K562 (cell line): ENCODE data around the gene PTPRZ1. TPM values are rescaled to one million over a fixed set of nuclear protein-coding genes. Genes with fewer than 3 reads are reported as not detected.

Source experiments
- ATAC-seq: fragments of 200-7000 bp; cut with Tn5 transposase; 3 replicates; pipeline ENCODE4 v1.9.1; 2020; ENCODE audit warnings: moderate library complexity
- BruUV-seq: library from RNA; stranded (reverse); fragments of 400-500 nt; replicated peaks from 2 replicates; lab custom pipeline; 2021; lab: Mats Ljungman, UMichigan
- CTCF ChIA-PET: fragments of 300-600 bp; formaldehyde crosslinking; extraction: SDS; loops from one replicate; lab custom pipeline; 2021; ENCODE audit warnings: low intra/inter-chr PET ratio; lab: Yijun Ruan, JAX
- POLR2A ChIA-PET: fragments of 300-600, 350-650 bp; sonication (Branson Sonifier 250); formaldehyde crosslinking; extraction: SDS; loops from one replicate; lab custom pipeline; 2021; ENCODE audit warnings: antibody characterized with exemption, inconsistent platforms; lab: Yijun Ruan, JAX
- DNase-seq, 4 experiments: peaks; one replicate each; pipeline versions ENCODE4 v3.0.0 to v3.0.0-alpha.2; 2011 to 2018; ENCODE audit warnings: low spot score in 3 of 4, mixed read lengths in 3 of 4; ENCODE audit errors: extremely low read depth in 1 of 4
- FAIRE-seq: peaks from 2 replicates; lab custom pipeline; 2011; peaks lifted over from hg19 to GRCh38; lab: Jason Lieb, UNC
- H2AFZ ChIP-seq: 2 replicates; pipeline ENCODE4 v1.6.0; 2011; ENCODE audit warnings: low read depth, low read length, control low read depth, inconsistent platforms
- H3K27ac ChIP-seq: fragments of 200-600 bp; 3 replicates; pipeline ENCODE4 v1.8.0; 2011; ENCODE audit warnings: low read depth, mild to moderate bottlenecking, control low read depth, inconsistent platforms, low read length, moderate library complexity, mixed read lengths; ENCODE audit errors: extremely low read depth
- H3K27me3 ChIP-seq, 2 experiments: fragments of 300-600 bp in 1 of 2; 2 replicates in 1 of 2; 3 replicates in 1 of 2; pipeline versions ENCODE4 v1.6.0 to v1.8.0; 2011; ENCODE audit warnings: inconsistent platforms in 2 of 2, low read length in 2 of 2, mild to moderate bottlenecking in 1 of 2, mixed read lengths in 1 of 2, moderate library complexity in 1 of 2; ENCODE audit not compliant: control insufficient read depth in 2 of 2, insufficient read depth in 2 of 2
- H3K36me3 ChIP-seq: fragments of 300-600 bp; 3 replicates; pipeline ENCODE4 v1.8.0; 2011; ENCODE audit warnings: mild to moderate bottlenecking, low read length, inconsistent platforms; ENCODE audit not compliant: control insufficient read depth, insufficient read depth
- H3K4me1 ChIP-seq, 2 experiments: fragments of 200-600 bp in 1 of 2; replicated peaks in 1 of 2; 2 replicates in 1 of 2; 3 replicates in 1 of 2; pipeline versions ENCODE4 v1.5.1 to v1.8.0; 2011; ENCODE audit warnings: inconsistent platforms in 2 of 2, low read length in 2 of 2, mild to moderate bottlenecking in 1 of 2, mixed read lengths in 1 of 2, moderate library complexity in 1 of 2; ENCODE audit not compliant: control insufficient read depth in 2 of 2, insufficient read depth in 2 of 2
- H3K4me2 ChIP-seq: 2 replicates; pipeline ENCODE4 v1.6.1; 2011; ENCODE audit warnings: low read length, control low read depth, inconsistent platforms, mixed read lengths; ENCODE audit not compliant: insufficient read depth
- H3K4me3 ChIP-seq: fragments of 200-600 bp; sonication (generic), shearing (Covaris generic); 2 replicates; pipeline ENCODE4 v1.5.1; 2016; ENCODE audit warnings: control low read depth, inconsistent platforms
- H3K79me2 ChIP-seq: fragments of 200-600 bp; 3 replicates; pipeline ENCODE4 v1.8.0; 2011; ENCODE audit warnings: low read length, inconsistent platforms; ENCODE audit not compliant: control insufficient read depth, insufficient read depth
- H3K9ac ChIP-seq, 2 experiments: 2 replicates each; pipeline versions ENCODE4 v1.6.0 to v1.6.1; 2011; ENCODE audit warnings: low read depth in 2 of 2, low read length in 2 of 2, control low read depth in 1 of 2, inconsistent platforms in 1 of 2, mild to moderate bottlenecking in 1 of 2, mixed read lengths in 1 of 2; ENCODE audit not compliant: insufficient read depth in 1 of 2
- H3K9me1 ChIP-seq: one replicate; pipeline ENCODE4 v1.6.0; 2011; ENCODE audit warnings: inconsistent platforms, mild to moderate bottlenecking, low read length, moderate library complexity; ENCODE audit not compliant: control insufficient read depth, insufficient read depth
- H3K9me3 ChIP-seq: replicated peaks from 2 replicates; pipeline ENCODE4 v1.5.1; 2011; ENCODE audit warnings: low read depth, low read length, inconsistent platforms; ENCODE audit not compliant: control insufficient read depth, insufficient read depth
- H4K20me1 ChIP-seq: replicated peaks from 2 replicates; pipeline ENCODE4 v1.6.1; 2011; ENCODE audit warnings: low read length, inconsistent platforms, mixed read lengths; ENCODE audit not compliant: control insufficient read depth, insufficient read depth
- ARNT ChIP-seq, 2 experiments: fragments of 450-650 bp; IDR thresholded peaks; 2 replicates each; pipeline ENCODE4 v1.6.1; 2016; ENCODE audit warnings: mild to moderate bottlenecking in 1 of 2
- BACH1 ChIP-seq: fragments of 200-800 bp; sonication (Bioruptor generic); IDR thresholded peaks from 2 replicates; pipeline ENCODE4 v1.6.1; 2016; ENCODE audit warnings: missing genetic modification characterization, missing compliant biosample characterization
- E2F3 ChIP-seq: fragments of 250-450 bp; sonication (Bioruptor Pico); IDR thresholded peaks from 2 replicates; pipeline ENCODE4 v1.4.0; 2020; ENCODE audit warnings: mild to moderate bottlenecking
- ESRRA ChIP-seq: fragments of 450-650 bp; IDR thresholded peaks from 2 replicates; pipeline ENCODE4 v1.6.1; 2014; ENCODE audit warnings: low read depth, mild to moderate bottlenecking, moderate library complexity, borderline replicate concordance
- SPI1 ChIP-seq: IDR thresholded peaks from 2 replicates; pipeline ENCODE4 v1.6.1; 2011; ENCODE audit warnings: low read depth, low read length, control low read depth, borderline replicate concordance
- WGBS: fragments of 100-300 bp; shearing (Covaris generic); methylation state at CpG from one replicate; pipeline ENCODE4 v1.1.6; 2016; ENCODE audit warnings: low coverage, mixed read lengths; ENCODE audit not compliant: insufficient coverage; ENCODE audit errors: missing lambda C conversion rate; 5-methylcytosine and 5-hydroxymethylcytosine counted together
- in situ Hi-C: fragments of 300-500 bp; cut with MboI; formaldehyde crosslinking; loops from 4 replicates; pipeline ENCODE4 v1.15.0; 2018; ENCODE audit warnings: inconsistent platforms, mixed read lengths
- intact Hi-C: fragments of 100-400 bp; cut with micrococcal nuclease; formaldehyde crosslinking; loops from 2 replicates; pipeline ENCODE4 v1.14.2; 2022
- polyA plus RNA-seq, 8 experiments: library from polyadenylated mRNA; depleted of rRNA in 4 of 8; stranded (reverse) in 5 of 8; unstranded in 3 of 8; fragments of >200 nt; fragmentation: Nextera tagmentation in 2 of 8; fragmentation: Illumina TruSeq in 1 of 8; extraction: Ambion mirVana in 2 of 8; extraction: Trizol in 1 of 8; gene quantifications; 2 replicates each; pipeline versions ENCODE4 v1.2.1 to v1.2.3, GENCODE V29; 2011 to 2014; ENCODE audit warnings: inconsistent platforms in 1 of 8, missing spikeins in 1 of 8
- total RNA-seq, 7 experiments: library from RNA; depleted of rRNA in 6 of 7; stranded (reverse); fragments of >200 nt in 6 of 7; fragmentation: Illumina TruSeq in 2 of 7; extraction: Trizol in 2 of 7; gene quantifications; 2 replicates each; pipeline versions ENCODE4 v1.2.1 to v1.2.3, GENCODE V29; 2011 to 2021; ENCODE audit warnings: low replicate concordance in 1 of 7
- TF ChIP-seq, protein P1 (sequence below): sonication (generic); formaldehyde crosslinking; IDR thresholded peaks from 2 replicates; pipeline ENCODE4 v1.8.0; 2023; ENCODE audit warnings: mild to moderate bottlenecking, missing genetic modification reagents
- TF ChIP-seq, protein P2 (sequence below): fragments of 450-650 bp; formaldehyde crosslinking; conservative IDR thresholded peaks from 2 replicates; pipeline ENCODE4 v1.4.0; 2022; ENCODE audit warnings: mild to moderate bottlenecking, missing genetic modification characterization
- TF ChIP-seq, protein P3 (sequence below): sonication (generic); IDR thresholded peaks from 2 replicates; pipeline ENCODE4 v1.6.1; 2016
- TF ChIP-seq, protein P4 (sequence below): IDR thresholded peaks from 2 replicates; pipeline ENCODE4 v1.6.1; 2014; ENCODE audit warnings: antibody characterized with exemption
- TF ChIP-seq, protein P5 (sequence below): fragments of 250-450 bp; sonication (Bioruptor Pico); IDR thresholded peaks from 2 replicates; pipeline ENCODE4 v1.4.0; 2020; ENCODE audit warnings: mild to moderate bottlenecking, moderate library complexity
- TF ChIP-seq, protein P6 (sequence below): fragments of 200-800 bp; sonication (Bioruptor generic); IDR thresholded peaks from 2 replicates; pipeline ENCODE4 v1.6.1; 2017; ENCODE audit warnings: missing genetic modification characterization, missing compliant biosample characterization

The PTPRZ1 gene
- total and polyA plus RNA-seq, 9 of the 15 experiments (the other 6 are each of a cell fraction or from before 2014, with no cell fraction given), result 0.04 TPM; not detected in 7

DNA sequence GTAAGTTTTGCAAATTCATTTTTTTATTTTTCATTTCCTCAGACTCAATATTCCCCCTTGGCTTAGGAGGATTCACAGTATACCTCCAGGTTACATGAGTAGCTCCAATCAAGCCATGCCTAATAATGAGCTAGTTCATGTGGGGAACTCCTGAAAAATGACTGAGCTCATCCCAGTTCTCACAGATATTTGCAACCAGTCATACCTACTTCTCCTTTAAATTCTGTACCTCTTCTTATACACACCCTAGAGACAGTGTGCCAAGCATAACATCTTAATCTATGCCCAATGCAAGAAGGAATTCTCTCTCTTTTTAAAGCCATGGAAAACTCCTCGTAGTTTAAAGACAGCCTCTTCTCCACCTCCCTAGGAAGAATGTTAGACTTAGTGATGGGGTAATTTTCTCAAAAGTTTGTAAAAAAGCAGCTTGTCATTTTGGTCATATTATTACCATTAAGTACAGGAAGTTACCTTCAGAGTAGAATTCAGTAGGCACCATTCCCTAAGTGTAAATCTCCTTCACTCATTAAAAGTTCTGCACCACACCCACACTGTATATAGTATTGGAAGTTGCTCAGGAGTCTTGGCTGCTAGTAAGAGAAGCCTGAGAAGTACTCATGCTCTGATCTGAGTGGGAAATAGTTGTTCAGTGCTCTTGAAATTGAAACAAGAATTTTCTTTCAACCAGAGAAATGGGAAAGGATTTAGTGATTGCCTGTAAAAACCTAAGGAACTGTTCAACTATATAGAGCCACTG is 72.7 kb downstream of the PTPRZ1 start:
- Histone ChIP-seq H3K9me3 (no peaks in the 10 kb centered on the region; the same call in 1 of the 2 replicates), H3K9ac (no peak overlapping the region), H3K4me1 (no peaks in the 10 kb centered on the region), H3K27ac (no peak overlapping the region), H3K4me2 (no peak overlapping the region), H3K9me1 (no peaks in the 10 kb centered on the region), H4K20me1 (no peaks in the 10 kb centered on the region), H3K4me3 (no peak overlapping the region), H3K36me3 (no peaks in the 10 kb centered on the region), H3K79me2 (no peaks in the 10 kb centered on the region), H2AFZ (no peak overlapping the region), H3K27me3 (no peaks in the 10 kb centered on the region)
- POLR2A ChIA-PET, result no interaction called here
- no peak for ATAC-seq
- intact Hi-C loops (no loop called here), in situ Hi-C loops (no loop called here)
- no peak for DNase-seq
- no TSS peak for BruUV-seq
- CTCF ChIA-PET, result no interaction called here
- FAIRE-seq, result no peak
- 0% methylated on average over 1 of the region's 1 CpG for WGBS
- TF ChIP-seq ESRRA, result no peak
- TF ChIP-seq E2F3 (CRISPR knock-in tag), result no peak
- TF ChIP-seq, protein P1, sequence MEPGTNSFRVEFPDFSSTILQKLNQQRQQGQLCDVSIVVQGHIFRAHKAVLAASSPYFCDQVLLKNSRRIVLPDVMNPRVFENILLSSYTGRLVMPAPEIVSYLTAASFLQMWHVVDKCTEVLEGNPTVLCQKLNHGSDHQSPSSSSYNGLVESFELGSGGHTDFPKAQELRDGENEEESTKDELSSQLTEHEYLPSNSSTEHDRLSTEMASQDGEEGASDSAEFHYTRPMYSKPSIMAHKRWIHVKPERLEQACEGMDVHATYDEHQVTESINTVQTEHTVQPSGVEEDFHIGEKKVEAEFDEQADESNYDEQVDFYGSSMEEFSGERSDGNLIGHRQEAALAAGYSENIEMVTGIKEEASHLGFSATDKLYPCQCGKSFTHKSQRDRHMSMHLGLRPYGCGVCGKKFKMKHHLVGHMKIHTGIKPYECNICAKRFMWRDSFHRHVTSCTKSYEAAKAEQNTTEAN, result no peak
- no peak for TF ChIP-seq SPI1
- TF ChIP-seq ARNT (IDR thresholded peaks at IDR 0.05), result no peak
- TF ChIP-seq BACH1, result no peak
- TF ChIP-seq, protein P2, sequence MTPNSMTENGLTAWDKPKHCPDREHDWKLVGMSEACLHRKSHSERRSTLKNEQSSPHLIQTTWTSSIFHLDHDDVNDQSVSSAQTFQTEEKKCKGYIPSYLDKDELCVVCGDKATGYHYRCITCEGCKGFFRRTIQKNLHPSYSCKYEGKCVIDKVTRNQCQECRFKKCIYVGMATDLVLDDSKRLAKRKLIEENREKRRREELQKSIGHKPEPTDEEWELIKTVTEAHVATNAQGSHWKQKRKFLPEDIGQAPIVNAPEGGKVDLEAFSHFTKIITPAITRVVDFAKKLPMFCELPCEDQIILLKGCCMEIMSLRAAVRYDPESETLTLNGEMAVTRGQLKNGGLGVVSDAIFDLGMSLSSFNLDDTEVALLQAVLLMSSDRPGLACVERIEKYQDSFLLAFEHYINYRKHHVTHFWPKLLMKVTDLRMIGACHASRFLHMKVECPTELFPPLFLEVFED (CRISPR knock-in tag), result no peak
- TF ChIP-seq, protein P3, sequence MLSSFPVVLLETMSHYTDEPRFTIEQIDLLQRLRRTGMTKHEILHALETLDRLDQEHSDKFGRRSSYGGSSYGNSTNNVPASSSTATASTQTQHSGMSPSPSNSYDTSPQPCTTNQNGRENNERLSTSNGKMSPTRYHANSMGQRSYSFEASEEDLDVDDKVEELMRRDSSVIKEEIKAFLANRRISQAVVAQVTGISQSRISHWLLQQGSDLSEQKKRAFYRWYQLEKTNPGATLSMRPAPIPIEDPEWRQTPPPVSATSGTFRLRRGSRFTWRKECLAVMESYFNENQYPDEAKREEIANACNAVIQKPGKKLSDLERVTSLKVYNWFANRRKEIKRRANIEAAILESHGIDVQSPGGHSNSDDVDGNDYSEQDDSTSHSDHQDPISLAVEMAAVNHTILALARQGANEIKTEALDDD, result no peak
- TF ChIP-seq, protein P4, sequence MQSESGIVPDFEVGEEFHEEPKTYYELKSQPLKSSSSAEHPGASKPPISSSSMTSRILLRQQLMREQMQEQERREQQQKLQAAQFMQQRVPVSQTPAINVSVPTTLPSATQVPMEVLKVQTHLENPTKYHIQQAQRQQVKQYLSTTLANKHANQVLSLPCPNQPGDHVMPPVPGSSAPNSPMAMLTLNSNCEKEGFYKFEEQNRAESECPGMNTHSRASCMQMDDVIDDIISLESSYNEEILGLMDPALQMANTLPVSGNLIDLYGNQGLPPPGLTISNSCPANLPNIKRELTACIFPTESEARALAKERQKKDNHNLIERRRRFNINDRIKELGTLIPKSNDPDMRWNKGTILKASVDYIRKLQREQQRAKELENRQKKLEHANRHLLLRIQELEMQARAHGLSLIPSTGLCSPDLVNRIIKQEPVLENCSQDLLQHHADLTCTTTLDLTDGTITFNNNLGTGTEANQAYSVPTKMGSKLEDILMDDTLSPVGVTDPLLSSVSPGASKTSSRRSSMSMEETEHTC, result no peak
- TF ChIP-seq, protein P5, sequence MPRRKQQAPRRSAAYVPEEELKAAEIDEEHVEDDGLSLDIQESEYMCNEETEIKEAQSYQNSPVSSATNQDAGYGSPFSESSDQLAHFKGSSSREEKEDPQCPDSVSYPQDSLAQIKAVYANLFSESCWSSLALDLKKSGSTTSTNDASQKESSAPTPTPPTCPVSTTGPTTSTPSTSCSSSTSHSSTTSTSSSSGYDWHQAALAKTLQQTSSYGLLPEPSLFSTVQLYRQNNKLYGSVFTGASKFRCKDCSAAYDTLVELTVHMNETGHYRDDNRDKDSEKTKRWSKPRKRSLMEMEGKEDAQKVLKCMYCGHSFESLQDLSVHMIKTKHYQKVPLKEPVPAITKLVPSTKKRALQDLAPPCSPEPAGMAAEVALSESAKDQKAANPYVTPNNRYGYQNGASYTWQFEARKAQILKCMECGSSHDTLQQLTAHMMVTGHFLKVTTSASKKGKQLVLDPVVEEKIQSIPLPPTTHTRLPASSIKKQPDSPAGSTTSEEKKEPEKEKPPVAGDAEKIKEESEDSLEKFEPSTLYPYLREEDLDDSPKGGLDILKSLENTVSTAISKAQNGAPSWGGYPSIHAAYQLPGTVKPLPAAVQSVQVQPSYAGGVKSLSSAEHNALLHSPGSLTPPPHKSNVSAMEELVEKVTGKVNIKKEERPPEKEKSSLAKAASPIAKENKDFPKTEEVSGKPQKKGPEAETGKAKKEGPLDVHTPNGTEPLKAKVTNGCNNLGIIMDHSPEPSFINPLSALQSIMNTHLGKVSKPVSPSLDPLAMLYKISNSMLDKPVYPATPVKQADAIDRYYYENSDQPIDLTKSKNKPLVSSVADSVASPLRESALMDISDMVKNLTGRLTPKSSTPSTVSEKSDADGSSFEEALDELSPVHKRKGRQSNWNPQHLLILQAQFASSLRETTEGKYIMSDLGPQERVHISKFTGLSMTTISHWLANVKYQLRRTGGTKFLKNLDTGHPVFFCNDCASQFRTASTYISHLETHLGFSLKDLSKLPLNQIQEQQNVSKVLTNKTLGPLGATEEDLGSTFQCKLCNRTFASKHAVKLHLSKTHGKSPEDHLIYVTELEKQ (CRISPR knock-in tag), result no peak
- TF ChIP-seq, protein P6, sequence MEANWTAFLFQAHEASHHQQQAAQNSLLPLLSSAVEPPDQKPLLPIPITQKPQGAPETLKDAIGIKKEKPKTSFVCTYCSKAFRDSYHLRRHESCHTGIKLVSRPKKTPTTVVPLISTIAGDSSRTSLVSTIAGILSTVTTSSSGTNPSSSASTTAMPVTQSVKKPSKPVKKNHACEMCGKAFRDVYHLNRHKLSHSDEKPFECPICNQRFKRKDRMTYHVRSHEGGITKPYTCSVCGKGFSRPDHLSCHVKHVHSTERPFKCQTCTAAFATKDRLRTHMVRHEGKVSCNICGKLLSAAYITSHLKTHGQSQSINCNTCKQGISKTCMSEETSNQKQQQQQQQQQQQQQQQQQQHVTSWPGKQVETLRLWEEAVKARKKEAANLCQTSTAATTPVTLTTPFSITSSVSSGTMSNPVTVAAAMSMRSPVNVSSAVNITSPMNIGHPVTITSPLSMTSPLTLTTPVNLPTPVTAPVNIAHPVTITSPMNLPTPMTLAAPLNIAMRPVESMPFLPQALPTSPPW (CRISPR knock-in tag), result no peak
